ENCODE data around the gene TMEM50B. TPM values are rescaled to one million over a fixed set of nuclear protein-coding genes. Genes with fewer than 3 reads are reported as not detected.
A peak's percentile ranks its signal among the peaks of the same experiment; 100 is the strongest.

The TMEM50B gene
- polyA plus RNA-seq, 2 of the 4 experiments (the other 2 are of a cell fraction) = 11.1 to 19.4 TPM

GRCh38 chr21:33522297-33522952, 42.7 kb upstream of the TMEM50B start:
- no peaks in the 10 kb centered on the region for H3K9me3 ChIP-seq
- DNase-seq (ENCODE audit: low read depth in 1 of 2, low spot score in 1 of 2) (no peak), ATAC-seq (no peak), FAIRE-seq (no peak)
- no peak overlapping the region for H3K27ac ChIP-seq
- H3K4me2 ChIP-seq = no peak overlapping the region
- no peaks in the 10 kb centered on the region for H3K4me1 ChIP-seq
- WGBS (ENCODE audit: missing lambda C conversion rate) = 89% methylated on average over 5 of the region's 5 CpGs
- CTCF ChIA-PET = no interaction called here
- no peak overlapping the region for H3K4me3 ChIP-seq
- POLR2A ChIA-PET = no interaction called here
- no peak for TF ChIP-seq PBX3 (IDR thresholded peaks at IDR 0.05)
- no peak for TF ChIP-seq TFCP2L1 (CRISPR knock-in tag; IDR thresholded peaks at IDR 0.05)
- no peak for TF ChIP-seq GATA3 (IDR thresholded peaks at IDR 0.05; ENCODE audit: borderline replicate concordance)
- no peak for TF ChIP-seq RCOR1 (IDR thresholded peaks at IDR 0.05; ENCODE audit: low read depth, low read length)
- TF ChIP-seq, protein P1, sequence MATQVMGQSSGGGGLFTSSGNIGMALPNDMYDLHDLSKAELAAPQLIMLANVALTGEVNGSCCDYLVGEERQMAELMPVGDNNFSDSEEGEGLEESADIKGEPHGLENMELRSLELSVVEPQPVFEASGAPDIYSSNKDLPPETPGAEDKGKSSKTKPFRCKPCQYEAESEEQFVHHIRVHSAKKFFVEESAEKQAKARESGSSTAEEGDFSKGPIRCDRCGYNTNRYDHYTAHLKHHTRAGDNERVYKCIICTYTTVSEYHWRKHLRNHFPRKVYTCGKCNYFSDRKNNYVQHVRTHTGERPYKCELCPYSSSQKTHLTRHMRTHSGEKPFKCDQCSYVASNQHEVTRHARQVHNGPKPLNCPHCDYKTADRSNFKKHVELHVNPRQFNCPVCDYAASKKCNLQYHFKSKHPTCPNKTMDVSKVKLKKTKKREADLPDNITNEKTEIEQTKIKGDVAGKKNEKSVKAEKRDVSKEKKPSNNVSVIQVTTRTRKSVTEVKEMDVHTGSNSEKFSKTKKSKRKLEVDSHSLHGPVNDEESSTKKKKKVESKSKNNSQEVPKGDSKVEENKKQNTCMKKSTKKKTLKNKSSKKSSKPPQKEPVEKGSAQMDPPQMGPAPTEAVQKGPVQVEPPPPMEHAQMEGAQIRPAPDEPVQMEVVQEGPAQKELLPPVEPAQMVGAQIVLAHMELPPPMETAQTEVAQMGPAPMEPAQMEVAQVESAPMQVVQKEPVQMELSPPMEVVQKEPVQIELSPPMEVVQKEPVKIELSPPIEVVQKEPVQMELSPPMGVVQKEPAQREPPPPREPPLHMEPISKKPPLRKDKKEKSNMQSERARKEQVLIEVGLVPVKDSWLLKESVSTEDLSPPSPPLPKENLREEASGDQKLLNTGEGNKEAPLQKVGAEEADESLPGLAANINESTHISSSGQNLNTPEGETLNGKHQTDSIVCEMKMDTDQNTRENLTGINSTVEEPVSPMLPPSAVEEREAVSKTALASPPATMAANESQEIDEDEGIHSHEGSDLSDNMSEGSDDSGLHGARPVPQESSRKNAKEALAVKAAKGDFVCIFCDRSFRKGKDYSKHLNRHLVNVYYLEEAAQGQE (IDR thresholded peaks at IDR 0.05) = no peak
- TF ChIP-seq NPAS2 (CRISPR knock-in tag; IDR thresholded peaks at IDR 0.05; ENCODE audit: borderline replicate concordance) = no peak
- TF ChIP-seq HOXA7 (CRISPR knock-in tag; IDR thresholded peaks at IDR 0.05) = no peak
- TF ChIP-seq EHF (CRISPR knock-in tag; IDR thresholded peaks at IDR 0.05) = no peak
- no peak for TF ChIP-seq ATOH8 (CRISPR knock-in tag; IDR thresholded peaks at IDR 0.05; ENCODE audit: low read depth)
- no peak for TF ChIP-seq NFE2L2 (conservative IDR thresholded peaks at IDR 0.05; ENCODE audit: low read length)
- TF ChIP-seq, protein P2, sequence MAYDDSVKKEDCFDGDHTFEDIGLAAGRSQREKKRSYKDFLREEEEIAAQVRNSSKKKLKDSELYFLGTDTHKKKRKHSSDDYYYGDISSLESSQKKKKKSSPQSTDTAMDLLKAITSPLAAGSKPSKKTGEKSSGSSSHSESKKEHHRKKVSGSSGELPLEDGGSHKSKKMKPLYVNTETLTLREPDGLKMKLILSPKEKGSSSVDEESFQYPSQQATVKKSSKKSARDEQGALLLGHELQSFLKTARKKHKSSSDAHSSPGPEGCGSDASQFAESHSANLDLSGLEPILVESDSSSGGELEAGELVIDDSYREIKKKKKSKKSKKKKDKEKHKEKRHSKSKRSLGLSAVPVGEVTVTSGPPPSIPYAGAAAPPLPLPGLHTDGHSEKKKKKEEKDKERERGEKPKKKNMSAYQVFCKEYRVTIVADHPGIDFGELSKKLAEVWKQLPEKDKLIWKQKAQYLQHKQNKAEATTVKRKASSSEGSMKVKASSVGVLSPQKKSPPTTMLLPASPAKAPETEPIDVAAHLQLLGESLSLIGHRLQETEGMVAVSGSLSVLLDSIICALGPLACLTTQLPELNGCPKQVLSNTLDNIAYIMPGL (CRISPR knock-in tag; IDR thresholded peaks at IDR 0.05; ENCODE audit: borderline replicate concordance) = no peak
- no peak for TF ChIP-seq RARB (CRISPR knock-in tag; IDR thresholded peaks at IDR 0.05)
- TF ChIP-seq FOXS1 (CRISPR knock-in tag; IDR thresholded peaks at IDR 0.05) = no peak
- no peak for TF ChIP-seq POLR2AphosphoS2 (conservative IDR thresholded peaks at IDR 0.05; ENCODE audit: low read length)
- TF ChIP-seq EHMT2 (IDR thresholded peaks at IDR 0.05; ENCODE audit: low read depth) = no peak
- TF ChIP-seq, protein P3, sequence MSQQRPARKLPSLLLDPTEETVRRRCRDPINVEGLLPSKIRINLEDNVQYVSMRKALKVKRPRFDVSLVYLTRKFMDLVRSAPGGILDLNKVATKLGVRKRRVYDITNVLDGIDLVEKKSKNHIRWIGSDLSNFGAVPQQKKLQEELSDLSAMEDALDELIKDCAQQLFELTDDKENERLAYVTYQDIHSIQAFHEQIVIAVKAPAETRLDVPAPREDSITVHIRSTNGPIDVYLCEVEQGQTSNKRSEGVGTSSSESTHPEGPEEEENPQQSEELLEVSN (IDR thresholded peaks at IDR 0.05; ENCODE audit: borderline replicate concordance, low read depth) = no peak
- no peak for TF ChIP-seq CEBPB (IDR thresholded peaks at IDR 0.05)
- no peak for TF ChIP-seq FOSL2 (IDR thresholded peaks at IDR 0.05)
- no peak for TF ChIP-seq FOSL2 (CRISPR knock-in tag; IDR thresholded peaks at IDR 0.05)

- ChIA-PET CTCF (no interaction called here), POLR2A (no interaction called here)
- FAIRE-seq (no peak), DNase-seq (ENCODE audit: low read depth in 1 of 2, low spot score in 1 of 2) (no peak), ATAC-seq (no peak)
- no peak overlapping the region for H3K4me2 ChIP-seq
- H3K9me3 ChIP-seq = no peaks in the 10 kb centered on the region
- TF ChIP-seq MYC (IDR thresholded peaks at IDR 0.05; ENCODE audit: borderline replicate concordance, low read length) (no peak), CEBPB (IDR thresholded peaks at IDR 0.05) (0 out of 4 replicates have a peak, but pooled peaks of 1 of the 2 experiments have one; percentile 20)
- H3K4me1 ChIP-seq = no peaks in the 10 kb centered on the region
- H3K4me3 ChIP-seq = no peak overlapping the region
- WGBS (ENCODE audit: missing lambda C conversion rate) = 89% methylated on average over 4 of the region's 4 CpGs
- no peak overlapping the region for H3K27ac ChIP-seq
Observed at GRCh38 chr21:33518899-33519298, 39.1 kb upstream of the TMEM50B start.

Measured in A549 (cell line).